GM12891 (cell line): ENCODE measurements around the gene TUBGCP2.

Experiments
- PAX5 ChIP-seq: IDR thresholded peaks from 2 replicates; pipeline ENCODE4 v1.6.1; 2011; ENCODE audit warnings: low read length, moderate library complexity, mild to moderate bottlenecking; ENCODE audit not compliant: insufficient read depth, severe bottlenecking
- POLR2A ChIP-seq: IDR thresholded peaks from 2 replicates; pipeline ENCODE4 v1.6.1; 2011; ENCODE audit warnings: low read depth, low read length, control low read depth
- POLR2AphosphoS5 ChIP-seq: IDR thresholded peaks from 2 replicates; pipeline ENCODE4 v1.6.1; 2011; ENCODE audit warnings: low read depth, low read length, control low read depth
- POU2F2 ChIP-seq: IDR thresholded peaks from 2 replicates; pipeline ENCODE4 v1.6.1; 2011; ENCODE audit warnings: low read depth, mild to moderate bottlenecking, control low read depth, low read length, moderate library complexity
- SPI1 ChIP-seq: IDR thresholded peaks from 2 replicates; pipeline ENCODE4 v1.6.1; 2011; ENCODE audit warnings: low read depth, low read length, control low read depth
- TAF1 ChIP-seq: IDR thresholded peaks from 2 replicates; pipeline ENCODE4 v1.6.1; 2011; ENCODE audit warnings: low read depth, low read length, control low read depth

- TF ChIP-seq POLR2A = no peak
- no peak for TF ChIP-seq SPI1
- TF ChIP-seq POLR2AphosphoS5 = no peak
- no peak for TF ChIP-seq TAF1
- TF ChIP-seq PAX5 = no peak
- TF ChIP-seq POU2F2 = no peak
These were observed 44.2 kb downstream of the TUBGCP2 start for GRCh38 chr10:133264461-133264860.
